NCI-H446 (cell line): ENCODE data around the gene CEBPA.

ENCODE experiments used
- DNase-seq, 2 experiments: peaks; one replicate each; lab custom pipeline; 2025; lab: John Stamatoyannopoulos, UW

The CEBPA gene

GRCh38 chr19:33271246-33272021 lies 30.9 kb downstream of the CEBPA start:
- no peak for DNase-seq

DNA sequence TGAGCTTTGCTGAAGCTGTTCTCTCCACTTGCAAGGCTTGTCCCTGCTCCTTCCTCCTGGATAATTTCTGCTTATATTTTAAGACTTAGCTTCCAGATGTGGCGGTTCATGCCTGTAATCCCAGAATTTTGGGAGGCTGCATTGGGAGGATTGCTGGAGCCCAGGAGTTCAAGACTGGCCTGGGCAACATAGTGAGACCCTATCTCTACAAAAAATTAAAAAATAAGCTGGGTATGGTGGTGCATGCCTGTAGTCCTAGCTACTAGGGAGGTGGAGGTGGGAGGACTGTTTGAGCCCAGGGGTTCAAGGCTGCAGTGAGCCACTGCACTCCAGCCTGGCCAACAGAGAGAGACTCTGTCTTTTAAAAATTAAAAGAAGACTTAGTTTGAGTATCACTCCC lies 31.6 kb downstream of the CEBPA start:
- no peak for DNase-seq

DNA sequence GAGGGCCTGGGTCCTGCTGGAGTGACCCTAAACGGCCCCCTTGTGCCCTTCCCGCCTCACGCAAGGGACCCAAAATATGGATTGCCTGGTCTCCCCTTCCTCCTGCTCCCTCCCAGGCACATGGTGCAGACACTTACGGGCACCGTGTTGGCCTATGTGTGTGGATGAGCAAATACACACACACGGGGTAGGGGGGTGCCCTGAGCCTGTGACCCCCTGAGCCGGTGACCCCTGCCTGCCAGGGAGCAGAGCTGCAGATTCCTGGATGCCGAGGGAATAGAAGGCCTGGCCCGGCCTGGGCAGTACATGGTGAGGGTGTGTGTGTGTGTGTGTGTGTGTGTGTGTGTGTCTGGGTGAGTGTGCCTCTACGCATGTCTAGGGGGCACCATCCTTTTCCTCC lies 33.3 kb downstream of the CEBPA start:
- no peak for DNase-seq

DNA sequence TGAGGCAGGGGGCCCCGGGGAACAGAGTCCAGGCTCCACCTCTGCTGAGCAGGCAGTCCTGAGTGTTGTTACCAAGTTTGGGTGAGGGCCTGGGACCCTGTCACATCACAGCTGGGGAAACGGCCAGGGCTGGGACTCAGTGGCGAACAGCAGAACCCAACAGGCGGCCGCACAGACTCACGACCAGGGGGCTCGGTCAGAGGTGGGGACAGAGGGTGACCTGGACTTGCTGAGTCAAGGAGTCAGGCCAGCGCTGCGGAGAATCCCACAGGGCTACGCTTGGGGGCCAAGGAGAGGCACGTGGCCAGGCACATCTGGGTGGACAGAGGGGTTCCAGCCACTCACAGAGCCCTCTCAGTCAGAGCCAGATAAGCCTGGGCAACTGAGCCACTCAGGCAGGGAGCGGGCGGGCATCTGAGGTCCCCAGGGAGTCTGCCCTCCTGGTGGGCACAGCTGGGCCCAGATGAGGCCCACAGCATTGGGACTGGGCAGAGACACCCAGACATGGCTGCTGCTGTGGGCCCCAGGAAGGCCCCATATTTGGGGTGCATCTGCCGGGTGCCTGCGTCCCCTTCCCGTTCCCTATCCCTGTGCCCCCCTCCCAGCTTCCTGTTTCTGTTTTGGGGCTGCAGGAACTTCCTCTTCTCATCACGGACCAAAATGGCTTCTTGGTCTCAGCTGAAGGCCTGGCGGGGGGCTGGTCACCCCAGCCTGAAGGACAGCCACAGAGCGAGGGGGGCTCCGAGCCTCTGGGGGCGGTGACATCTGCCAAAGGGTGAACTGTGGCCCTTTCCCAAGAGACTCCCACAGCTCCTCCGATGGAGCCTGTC lies 34.0 kb downstream of the CEBPA start:
- DNase-seq: no peak

DNA sequence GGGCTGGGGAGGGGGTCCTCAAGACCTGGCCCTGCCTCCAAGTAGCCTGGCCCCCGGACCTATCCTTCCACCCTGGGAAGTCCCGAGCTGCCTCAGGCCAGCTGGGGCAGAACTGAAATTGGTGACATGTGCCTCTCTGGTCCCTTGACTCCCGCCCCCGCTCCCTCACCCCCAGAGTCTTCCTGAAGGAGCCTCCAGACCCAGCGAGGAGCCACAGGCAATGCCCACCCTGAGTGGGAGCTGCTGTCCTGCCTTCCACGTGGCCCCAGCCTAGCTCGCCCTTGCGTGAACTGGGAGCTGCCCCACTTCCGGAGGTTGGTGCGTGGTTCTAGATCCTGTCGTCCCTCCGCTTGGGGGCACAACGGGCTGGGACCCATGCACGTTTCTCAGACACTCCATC lies 34.6 kb downstream of the CEBPA start:
- DNase-seq: no peak

DNA sequence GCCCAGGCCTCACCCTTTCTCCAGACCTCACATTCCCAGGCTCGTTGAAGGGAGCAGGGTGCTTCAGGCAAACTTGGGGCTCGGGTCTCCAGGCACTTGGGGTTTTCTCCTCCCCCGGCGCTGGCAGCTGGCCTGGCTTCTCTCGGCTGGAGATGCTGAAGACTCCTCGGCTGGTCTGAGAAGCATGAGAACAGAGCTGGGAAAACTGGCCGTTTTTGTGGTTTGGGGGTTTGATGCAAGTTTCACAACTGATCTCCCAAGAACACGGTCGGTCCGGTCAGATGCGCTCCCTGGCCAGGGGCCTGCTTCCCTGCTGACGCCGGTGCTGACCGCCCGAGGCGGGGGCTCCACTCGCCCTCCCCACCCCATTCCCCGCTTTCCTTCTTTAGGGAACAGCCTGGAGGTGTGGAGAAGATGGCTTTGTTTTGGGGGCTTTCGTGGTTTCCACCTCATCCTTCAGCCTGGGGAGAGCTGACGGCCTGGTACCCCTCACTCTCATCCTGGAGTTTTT lies 35.3 kb downstream of the CEBPA start:
- DNase-seq: no peak

DNA sequence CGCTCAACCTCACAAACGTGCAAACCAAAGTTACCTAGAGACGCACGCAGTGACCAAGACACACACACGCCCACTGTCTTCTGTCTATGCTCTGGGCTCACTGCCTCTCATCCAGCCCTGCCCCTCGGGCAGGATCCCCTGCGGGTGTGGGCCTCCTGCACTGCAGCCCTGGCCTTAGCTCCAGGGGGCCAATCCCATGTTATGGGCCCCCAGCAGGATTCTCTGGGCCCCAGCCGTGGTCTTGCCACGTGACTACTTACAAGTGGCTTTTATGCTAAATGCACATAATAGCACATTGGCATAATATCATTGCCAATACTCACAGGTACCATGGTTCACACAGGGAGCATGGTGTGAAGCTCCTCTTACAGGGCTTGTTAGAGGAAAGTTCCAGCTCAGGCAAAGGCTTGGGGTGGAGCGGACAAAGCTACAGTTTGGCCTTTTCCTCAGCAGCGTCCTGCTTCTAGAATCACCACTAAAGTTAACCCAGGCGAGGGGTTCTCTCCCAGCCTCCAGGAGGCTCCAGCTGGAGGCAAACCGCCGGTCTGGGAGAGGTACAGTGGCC lies 37.4 kb downstream of the CEBPA start:
- DNase-seq: no peak

DNA sequence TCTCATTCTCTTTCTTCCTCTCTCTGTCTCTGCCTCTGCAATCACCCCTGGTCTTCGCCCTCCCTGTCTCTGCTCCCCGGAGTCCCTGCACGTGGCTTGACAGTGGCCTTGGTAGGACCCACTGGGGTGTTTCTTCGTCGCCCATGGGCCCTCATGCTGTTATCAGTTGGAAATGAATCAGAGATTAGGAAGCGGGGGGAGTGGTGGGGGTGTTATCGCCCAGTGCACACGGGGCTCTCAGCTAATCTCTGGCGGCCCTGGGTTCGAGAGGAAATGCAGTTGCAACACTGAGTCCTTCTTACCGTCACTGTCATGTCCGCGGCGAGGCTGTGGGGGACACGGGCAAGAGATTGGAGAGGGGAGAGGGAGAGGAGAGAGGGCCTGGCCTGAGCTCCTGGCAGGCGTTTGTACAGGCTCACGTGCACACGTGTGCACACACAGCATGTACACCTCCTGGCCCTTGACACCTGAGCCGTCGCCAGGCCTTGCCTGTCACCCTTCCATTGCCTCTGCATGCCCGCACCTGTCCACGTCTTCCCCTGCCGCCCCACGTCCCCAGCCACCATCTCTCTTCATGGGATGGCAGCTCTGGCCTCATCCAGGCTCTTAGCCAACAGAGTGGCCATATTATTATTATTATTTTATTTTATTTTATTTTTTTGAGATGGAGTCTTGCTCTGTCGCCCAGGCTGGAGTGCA lies 38.9 kb downstream of the CEBPA start:
- no peak for DNase-seq

DNA sequence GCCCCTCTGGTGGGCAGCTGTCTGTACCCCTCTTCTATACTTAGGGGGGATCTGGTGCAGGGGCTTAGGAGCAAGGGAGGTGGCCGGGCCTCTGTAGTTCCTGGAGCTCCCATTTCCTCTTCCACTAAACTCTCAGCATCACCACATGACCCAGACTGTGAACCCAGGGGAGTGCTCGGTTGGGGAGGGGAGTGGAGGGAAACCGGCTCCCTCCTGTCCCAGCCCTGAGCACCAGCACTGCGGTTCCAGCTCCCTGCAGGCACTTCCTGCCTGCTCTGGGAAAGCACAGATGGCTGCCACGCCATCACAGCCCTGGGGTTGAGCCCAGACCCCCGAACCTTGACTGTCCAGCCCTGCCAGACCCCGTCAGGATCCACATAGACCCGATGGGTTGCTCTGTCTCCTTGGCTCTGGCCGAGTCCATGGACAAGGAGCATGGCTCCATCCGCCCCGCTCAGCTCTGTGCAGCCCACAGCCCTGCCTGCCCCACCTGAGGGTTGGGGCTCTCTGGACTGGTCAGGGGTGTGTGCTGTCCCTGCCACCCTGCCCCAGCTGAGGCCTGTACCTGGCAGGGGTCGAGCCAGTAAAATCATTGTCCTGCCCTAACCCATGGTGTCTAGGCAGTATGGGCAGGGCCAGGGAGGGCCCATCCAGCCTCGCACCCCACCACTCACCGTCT lies 40.7 kb downstream of the CEBPA start:
- DNase-seq: no peak

DNA sequence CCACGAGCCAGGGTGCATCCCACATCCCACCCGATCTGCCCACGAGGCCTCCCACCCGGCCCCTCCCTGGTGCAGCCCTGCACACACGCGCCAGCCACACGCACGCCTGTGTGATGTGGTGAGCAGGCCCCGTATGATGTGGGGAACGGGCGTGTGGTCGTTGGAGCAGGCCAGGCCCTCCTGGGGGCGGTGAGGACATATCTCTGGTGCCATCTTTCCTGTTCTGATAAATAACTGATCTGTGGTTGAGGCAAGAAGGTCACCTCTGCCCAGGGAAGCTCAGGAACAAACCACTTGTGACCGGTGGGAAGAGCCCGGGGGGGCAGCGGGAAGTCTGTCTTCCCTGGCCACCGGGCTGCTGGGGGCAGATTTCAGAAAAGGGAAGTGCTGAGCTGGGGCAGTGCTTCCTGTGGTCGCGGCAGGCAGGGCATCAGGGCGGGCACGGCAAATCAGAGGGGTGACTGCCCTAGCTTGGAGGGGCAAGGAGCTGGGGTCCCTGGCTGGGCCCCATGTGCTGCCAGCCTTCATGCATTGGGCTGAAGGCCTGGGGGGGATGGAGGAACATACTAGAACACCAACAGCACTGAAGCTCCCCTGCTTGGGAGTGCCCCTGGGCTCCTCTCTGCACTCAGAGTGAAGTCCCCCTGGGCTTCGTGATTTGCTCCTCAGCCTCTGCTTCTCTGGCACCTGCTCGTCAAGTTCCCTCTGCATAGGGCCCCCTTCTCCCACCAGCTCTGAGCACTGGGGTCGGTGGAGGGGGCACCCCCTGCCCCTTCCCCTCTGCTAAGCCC lies 41.5 kb downstream of the CEBPA start:
- no peak for DNase-seq

DNA sequence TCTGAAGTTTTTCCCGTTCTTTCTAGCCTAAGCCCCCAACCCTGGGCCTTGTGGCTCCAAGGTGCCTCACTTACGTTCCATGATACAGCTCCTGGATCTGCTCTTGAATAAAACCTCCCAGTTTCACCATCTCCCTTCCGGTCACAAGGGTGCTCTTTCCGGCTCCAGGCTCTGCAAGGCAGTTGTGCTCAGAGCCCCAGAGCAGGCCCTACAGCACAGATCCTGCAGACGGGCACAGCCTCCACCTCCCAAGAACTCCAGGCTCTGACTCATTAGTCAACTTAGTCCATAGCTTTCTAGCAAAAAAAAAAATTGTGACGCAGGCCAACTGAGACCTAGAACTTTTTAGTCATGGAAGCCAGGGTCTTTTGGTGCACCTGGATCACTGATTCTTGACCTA lies 42.8 kb downstream of the CEBPA start:
- DNase-seq: no peak

- DNase-seq: no peak
Observed at GRCh38 chr19:33257828-33258227, 44.5 kb downstream of the CEBPA start.

DNA sequence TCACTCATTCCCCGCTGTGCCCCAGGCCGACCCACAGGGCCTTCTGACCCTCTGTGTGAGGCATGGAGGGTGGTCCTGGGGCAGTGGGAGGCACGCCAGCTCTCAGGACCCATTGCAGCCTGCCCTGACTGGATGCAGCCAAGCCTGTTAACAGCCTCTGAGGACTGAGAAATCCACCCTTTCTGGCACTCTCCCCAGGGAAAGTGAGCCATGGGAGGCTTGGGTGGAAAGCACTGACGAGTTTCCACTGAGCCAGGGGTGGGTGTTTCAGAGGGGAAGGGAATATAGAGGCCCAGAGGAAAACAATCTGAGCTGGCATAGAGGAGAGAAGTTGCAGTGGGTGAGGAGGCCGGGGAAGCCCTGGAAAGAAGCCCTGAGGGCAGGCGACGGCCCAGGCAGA lies 46.1 kb downstream of the CEBPA start:
- no peak for DNase-seq

- no peak for DNase-seq
Observed at GRCh38 chr19:33255781-33256180, 46.6 kb downstream of the CEBPA start.

- no peak for DNase-seq
Observed at GRCh38 chr19:33254245-33254824, 48.0 kb downstream of the CEBPA start.

DNA sequence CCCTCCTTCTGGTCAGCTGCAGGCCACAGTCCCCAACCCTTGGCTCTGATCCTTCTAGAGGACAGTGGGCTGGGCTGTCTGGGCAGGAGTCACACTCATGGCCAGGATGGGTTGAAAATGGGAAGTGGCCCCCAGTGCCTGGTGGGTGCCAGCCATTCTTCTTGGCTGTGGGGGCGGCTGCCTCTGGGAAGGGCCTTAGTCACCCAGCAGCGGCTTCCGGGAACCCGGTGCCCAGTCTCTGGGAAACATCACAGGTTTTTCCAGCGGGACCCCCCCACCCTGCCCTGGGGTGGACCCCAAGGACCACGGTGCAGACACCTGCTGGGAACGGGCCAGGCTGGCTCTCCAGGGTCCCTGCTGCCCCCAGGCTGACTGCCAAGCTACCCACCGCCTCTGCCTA lies 49.4 kb downstream of the CEBPA start:
- DNase-seq: no peak

DNA sequence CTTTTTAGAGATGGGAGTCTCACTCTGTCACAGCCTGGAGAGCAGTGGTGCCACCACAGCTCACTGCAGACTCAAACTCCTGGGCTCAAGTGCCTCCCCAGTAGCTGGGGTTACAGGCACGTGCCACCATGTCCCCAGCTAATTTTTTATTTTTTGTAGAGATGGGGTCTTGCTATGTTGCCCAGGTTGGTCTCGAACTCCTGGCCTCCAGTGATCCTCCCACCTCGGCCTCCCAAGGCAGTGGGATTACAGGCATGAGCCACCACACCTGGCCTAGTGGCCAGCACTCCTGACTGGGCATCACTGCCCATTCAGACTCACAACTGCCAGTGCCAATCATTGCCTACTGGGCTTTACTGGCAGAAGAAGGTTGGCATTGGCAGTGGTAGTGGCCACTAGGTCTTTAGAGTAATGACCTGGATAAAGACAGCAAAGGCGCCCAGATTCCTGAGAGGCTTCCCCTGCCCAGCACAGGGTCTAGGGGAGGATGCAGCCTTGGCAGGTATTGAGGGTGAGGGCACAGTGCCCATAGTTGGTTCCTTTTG lies 49.8 kb downstream of the CEBPA start:
- DNase-seq: no peak

- no peak for DNase-seq
Observed at GRCh38 chr19:33251526-33252090, 50.7 kb downstream of the CEBPA start.

DNA sequence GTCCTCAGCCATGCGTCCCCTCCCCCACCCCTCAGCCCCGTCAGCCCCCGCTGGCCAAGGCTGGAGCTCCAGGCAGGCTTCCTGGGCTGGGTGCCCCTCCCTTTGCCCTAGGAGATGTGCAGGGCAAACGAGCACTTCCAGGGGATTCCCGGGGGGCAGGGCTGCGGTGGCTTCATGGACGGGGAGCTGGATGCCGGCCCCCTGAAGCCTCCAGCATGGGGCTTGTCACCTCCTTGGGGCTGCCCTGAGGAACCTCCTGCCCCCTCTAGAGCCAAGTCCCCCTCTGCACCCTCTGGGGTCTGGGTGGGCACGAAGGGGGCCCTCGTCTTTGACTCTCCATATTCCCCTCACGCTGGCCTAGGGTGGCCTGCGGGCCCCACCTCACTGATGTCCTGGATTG lies 51.3 kb downstream of the CEBPA start:
- DNase-seq: no peak

DNA sequence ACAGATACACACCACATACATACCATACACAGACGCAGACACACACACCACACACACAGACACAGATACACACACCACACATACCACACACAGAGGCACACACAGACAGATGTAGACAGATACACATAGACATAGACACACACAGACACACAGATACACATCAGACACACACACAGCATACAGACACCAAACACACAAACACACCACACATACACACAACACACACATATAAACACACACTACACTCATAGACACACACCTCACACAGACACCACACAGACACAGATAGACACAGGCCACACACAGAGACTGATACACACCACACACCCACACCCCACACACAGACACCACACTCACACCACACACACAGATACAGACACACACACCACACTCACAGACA lies 51.8 kb downstream of the CEBPA start:
- no peak for DNase-seq
